NOMO-1 treated with dmso at 0.1 percent for 144 hours (cell line): ENCODE data around the gene KRT81.

ENCODE experiments used
- DNase-seq: peaks from one replicate; lab custom pipeline; 2025; ENCODE audit not compliant: unreplicated experiment; lab: John Stamatoyannopoulos, UW

Gene KRT81

DNA sequence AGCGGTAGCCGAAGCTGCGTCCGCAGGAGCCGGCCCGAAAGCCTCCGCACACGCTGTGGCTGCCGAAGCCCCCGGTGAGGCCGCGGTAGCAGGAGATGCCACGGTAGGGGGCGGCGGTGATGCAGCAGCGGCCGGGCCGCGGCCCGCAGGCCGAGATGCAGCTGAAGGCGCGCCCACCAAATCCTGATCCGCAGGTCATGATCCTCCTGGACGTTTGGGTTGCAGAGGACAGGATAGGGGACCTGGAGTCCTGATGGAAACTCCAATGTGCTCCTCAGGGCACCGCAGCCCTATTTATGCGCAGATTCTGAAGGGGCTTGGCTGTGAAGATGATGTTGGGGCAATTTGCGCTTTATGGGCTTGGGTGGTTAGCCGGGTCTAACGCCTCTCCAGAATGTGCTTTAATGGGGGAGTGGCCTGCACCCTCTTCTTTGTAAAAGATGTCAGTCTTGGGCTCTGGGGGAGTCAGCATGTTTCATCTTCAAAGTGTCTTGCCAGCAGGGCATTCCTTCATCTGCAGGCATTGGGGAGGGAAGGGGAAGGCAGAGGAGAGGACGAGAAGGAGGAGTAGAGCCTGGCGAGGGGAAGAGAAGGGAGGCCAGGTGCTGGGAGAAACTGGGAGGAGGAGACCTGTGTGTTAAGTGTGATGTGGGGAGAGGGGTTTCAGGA lies at the start of gene KRT81:
Gene KRT81 (minus strand): TSS at position 268 of the 669 bp plus-strand sequence. CDS start 69 bp downstream, at position 199.
- DNase-seq, result no peak

DNA sequence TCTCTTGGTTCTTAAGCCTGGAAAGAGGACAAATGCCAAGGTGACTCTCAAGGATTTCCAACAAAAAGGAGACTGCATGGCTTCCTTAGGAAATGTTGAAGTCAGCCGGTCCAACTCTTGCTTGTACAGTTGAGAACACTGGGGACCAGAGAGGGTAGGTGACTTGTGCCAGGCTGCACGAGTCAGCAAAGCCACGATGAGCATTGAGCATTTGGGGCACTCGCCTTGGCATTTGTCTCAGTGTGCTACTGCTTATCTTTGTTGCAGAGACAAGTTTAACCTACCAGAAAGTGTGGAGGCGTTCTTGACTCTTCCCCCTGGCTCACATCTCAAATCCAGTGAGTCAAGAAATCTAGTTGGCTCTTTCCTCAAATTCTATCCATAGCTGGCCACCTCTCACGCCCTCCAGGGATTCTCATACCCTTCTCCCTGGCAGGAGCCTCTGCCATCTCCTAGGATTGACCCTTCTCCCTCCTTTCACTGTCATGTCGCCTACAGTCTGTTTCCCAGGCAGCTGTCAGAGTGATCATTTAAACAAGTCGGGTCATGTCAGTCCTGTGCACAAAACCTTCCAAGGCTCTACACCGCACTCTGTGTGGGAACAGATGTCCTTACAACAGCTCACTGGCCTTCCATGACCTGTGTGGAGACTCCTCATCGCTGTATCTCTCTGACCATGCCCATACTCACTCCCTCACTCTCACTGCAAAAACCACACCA lies 47.1 kb upstream of the KRT81 start:
- DNase-seq, result no peak

DNA sequence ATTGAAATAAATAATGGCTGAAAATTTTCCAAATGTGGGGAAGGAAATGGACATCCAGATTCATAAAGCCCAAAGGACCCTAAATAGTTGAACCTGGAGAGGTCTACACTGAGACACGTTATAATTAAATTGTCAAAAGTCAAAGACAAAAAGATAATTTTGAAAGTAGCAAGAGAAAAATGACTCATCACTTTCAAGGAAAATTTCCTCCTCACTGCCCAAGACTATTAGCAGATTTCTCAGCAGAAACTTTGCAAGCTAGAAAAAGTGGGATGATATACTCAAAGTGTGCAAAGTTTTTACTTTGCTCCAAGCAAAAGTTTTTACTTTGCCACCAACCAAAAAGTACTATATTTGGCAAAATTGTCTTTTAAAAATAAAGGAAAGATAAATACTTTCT lies 45.7 kb upstream of the KRT81 start:
- DNase-seq, result no peak

DNA sequence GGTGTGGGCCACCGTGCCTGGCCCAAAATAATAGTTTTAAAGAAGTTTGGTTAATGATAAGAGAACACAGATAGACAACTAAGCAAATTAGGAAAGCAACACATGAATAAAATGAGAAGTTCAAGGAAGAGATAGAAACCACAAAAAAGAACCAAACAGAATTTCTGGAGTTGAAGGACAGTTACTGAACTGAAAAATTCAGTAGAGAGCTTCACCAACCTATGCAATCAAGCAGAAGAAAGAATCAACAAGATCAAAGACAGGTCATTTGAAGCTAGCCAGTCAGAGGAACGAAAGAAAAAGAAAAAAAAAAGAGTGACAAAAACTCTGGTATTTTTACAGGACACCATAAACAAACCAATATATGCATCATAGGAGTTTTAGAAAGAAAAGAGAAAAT lies 45.3 kb upstream of the KRT81 start:
- DNase-seq, result no peak

DNA sequence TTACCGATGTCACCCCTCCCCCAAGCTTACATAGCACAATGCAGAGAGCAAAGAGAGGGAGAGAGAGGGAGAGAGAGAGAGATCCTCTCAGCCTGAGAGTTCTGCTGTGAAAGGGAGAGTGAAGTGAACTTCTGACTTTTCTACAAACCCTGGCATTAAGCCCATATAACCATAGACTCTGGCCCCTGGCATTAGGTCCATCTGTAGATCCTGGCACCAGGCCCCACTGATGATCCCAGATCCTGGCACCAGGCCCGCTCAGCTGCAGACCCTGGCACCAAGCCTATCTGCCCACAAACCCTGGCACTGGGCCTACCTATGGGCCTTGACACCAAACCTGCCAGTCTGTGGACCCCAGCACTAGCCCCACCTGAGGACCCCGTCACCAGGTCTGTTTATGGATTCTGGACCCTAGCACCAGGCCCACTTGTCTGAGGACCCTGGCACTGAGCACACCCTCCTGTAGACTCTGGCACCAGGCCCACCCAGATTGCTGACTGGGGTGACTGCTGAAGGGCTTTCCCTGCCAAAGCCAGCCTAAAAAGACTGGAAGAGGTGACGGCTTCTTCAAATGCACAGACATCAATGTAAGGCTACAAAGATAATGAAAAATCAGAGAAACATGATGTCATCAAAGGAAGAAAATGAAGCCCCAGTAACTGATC lies 44.4 kb upstream of the KRT81 start:
- DNase-seq, result no peak

DNA sequence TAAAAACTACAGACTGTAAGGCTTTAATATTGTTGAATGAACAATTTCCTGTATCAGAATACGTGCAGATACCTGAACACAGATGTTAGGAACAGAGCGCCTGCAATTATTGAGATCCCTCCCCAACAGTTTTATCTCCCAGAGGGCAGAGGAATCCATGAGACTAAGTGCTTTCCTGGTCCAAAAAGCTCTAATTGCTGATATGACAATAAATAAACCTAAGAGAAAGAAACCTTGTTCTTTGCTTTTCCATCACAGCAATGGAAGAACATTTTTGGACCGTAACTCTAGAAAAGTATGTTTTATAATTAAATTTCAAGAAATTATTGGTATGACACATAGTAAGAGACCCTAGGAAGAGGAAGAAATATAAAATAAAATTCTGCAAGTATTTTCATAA lies 42.9 kb upstream of the KRT81 start:
- no peak for DNase-seq

DNA sequence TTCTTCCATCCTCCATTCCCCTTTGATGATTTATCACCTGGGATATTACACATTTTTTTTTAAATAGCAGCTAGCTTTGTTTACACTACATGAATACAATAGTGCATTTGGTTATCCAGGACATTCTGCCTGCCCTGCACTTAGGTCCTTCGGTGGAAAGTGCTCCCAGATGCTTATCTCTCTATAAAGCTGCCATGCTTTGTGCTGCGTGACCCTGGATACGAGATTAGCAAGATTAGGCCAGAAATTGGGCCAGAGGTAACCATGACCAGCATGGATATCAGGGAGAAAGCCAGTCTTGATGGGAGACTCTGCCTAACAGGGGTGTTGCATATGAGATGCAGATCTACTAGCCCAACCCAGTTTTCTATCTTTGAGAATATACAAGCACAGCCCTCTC lies 42.0 kb upstream of the KRT81 start:
- DNase-seq, result no peak

DNA sequence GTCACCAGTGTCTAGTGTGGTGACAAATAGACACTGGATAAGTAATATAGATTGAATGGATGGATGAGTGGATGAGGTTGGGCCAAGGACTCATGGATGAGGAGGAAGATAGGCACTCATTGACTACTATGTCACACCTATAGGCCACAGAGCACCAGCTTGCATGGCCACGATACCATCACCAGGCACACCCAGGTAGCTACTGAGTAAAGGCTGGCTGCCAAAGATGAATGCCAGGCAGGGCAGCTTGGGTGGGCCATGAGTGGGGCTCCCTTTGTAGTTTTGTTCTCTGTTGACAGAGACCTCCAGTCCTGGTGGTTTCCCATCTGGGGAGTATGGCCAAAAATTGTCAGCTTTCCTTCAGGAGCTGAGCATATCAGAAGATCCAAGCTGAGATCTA lies 41.0 kb upstream of the KRT81 start:
- no peak for DNase-seq

DNA sequence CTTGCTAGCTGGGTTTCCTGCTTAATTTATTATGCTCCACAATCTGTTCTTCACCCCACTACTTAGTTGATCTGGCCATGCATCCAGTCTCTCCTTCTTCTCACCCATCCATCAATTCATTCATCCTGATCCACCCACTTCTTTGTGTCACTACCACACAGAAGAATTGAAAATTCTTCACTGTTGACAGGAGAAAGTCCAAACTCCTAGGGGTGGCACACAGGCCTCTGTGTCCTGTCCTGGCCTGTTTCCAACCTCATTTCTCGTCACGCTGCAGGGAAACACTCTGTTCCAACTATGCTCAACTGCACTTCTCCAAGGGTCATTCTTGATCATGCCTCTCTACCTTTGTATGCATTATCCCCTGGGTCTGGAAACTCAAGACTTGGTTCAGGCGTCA lies 40.5 kb upstream of the KRT81 start:
- DNase-seq, result no peak

DNA sequence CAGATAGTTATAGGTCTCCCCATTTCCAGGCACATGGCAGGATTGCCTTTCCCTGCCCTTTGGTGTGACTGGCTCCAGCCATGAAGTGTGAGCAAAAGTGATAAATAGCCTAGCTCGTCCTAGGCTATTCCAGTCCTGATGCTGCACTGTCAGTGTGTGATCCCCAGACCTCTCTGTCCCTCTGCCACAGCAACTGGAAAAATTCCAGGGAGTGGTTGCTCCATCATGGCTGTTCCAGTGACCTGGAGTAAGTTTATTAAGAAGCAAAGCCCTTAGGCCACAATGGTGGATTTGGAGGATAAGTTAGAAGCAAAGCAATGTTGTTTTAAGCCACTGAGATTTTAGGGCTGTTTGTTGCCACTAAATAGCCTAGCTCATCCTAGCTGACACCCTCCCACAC lies 39.7 kb upstream of the KRT81 start:
- DNase-seq, result no peak

DNA sequence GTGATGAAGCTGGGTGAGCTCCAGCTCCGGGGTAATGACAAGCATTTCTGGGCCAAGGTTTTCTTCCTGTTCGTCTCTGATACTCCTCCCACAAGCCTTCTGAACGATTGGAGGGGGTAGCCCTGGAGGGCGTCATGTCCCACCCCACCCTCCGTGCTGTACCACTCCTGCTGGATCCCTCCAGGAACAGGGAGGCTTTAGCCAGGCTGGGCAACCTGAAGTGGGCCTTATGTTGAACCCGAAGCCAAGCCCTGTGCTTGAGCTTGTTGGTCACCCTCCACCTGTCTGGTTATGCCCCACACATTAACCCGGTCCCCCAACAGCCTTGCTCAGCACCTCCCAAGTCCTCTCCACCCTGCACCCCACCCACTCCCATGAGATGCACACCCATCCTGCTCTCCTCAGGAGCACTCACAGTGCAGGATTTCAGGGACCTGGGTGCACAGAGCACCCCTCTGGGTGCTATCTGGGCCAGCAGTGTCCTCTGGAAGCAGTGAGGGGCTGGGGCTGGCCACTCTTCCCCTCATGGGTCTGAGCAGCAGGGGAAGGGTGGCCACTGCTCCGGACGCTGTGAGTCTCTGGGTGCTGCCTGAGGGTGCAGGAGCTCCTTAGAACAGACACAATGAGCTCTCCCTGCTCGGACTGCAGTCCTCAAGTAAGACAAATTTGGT lies 36.6 kb upstream of the KRT81 start:
- no peak for DNase-seq

DNA sequence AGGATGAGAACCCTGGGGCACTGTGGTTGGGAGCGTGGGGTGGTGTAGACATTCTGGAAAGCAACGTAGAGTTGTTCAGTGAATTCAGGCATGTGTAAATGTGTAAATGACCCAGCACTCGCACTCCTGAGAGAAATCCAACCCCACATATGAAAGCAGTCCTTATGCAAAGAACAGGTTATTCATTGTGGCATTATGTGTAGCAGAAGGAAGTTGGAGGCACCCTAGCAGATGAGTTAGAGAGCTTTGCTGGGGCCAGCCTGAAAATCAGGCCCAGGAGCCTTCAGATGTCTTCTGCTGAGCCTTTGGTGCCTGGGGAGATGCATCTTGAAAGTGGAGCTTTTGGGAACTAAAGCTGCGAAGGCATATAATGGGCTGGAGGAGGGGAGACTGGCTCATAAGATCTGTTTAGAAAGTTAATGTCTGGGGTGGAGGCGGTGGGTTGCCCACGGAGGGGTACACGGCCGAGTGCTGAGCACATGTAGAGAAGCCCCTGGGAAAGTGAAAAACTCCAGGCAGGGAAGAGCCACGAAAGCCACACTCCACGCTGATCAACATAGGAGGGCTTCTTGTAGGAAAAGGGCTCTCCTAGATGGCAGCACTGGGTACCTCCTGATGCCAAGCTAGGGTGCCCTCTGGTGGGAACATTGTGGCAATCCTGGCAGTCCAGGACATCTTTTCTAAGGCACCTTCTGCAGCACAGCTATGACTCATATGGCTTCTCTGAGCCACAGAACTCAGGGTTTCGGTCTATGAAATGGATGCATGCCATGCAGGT lies 35.9 kb upstream of the KRT81 start:
- peak; percentile 65 for DNase-seq

DNA sequence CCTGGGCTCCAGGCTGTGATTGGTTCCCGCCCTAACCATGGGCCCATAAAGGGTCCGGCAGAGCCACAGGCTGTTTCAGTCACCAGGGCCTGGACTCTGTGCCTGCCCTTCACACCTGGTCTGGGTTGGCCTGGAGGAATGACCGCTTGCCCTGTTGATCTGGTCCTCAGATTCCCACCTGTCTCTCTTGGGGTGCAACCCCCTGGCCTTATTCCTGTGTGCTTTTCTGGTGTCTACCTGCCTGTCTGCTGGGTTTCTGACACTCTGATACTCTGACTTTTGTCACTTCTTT lies 32.8 kb upstream of the KRT81 start:
- DNase-seq, result no peak

DNA sequence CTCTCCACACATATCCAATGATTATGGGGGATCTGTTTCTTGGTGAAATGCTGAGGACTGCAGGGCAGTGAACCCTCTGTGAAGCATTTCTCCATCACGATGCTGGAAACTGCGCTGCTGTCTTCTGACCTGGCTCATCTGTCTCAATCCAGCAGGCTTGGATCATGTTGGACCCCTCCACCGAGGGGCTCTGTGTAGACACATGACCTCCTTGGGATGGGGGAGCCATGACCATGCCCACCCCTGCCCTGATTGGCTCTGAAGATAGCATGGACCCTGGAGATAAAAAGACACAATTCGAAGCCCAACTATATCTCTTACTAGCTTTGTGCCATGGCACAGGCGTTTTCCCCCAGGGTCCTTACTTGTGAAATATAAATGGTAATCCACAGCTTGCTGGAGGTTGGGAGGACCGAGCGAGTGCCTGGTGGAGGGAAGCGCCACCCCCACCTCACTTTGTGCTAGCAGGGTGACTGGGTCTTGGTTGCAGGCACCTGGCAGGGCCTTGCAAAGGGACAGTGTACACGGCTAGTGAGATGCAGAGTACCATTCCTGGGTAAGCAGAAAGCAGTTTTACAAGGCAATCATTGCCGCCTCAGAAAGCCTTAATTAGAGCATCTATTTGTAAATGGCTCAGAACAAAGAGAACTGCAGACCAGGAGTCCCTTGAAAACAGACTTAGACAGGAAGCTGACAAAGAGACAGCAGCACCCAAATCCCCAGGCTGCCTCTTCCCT lies 32.2 kb upstream of the KRT81 start:
- no peak for DNase-seq

DNA sequence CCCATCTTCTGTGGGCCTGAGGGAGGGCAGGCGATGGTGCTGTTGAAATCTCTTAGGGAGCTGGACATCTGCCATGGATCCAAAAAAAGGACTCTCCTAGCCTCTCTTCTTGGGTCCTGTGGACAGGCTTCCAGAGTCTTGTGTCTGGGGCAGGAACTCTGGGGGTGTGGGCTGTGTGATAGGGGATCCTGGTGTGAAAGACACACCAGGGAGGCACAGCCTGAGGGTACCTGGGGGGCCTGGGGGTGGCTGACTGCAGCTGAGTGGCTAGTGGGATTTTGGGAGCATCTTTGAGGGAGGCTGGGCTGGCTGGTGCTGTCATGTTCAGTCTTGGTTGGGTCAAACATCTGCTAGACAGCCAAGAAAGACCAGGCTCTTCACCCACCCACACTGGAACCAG lies 31.7 kb upstream of the KRT81 start:
- DNase-seq, result no peak

DNA sequence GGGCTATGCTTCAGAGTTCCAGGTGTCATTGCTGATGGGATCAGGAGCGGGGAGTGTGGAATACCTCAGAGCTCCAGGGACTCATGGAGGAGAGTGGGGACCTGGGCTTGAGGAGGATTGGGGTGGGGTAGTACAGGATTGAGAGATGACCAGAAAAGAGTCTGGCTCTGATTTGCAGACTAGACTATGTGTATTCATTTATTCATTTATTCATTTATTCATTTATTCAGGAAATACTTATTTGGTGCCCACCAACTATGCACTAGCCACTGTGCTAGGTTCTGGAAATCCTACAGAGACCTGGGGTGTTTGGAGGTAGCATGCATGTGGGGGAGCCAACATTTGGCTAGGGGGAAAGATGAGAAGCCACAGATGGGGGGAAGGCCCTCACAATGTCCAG lies 30.7 kb upstream of the KRT81 start:
- no peak for DNase-seq

DNA sequence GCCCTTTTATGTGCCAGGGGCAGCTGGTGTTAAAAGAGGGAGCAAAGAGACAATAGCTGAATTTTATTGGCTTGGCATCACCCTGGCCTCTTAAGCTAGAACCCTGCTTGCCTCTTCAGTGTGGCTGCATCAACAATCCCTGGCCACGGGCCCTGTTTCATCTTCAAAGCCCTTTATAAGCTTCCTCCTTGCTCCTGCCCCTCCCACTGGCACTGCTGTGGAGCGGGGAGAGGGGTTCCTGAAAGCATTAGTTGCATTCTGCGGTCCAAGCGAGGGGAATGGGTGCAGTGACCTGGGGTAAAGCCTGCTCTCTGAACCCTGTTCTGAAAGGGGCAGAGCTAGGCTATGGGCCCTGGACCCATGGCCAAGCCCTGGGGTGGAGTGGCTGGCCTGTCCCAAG lies 30.1 kb upstream of the KRT81 start:
- DNase-seq, result no peak

DNA sequence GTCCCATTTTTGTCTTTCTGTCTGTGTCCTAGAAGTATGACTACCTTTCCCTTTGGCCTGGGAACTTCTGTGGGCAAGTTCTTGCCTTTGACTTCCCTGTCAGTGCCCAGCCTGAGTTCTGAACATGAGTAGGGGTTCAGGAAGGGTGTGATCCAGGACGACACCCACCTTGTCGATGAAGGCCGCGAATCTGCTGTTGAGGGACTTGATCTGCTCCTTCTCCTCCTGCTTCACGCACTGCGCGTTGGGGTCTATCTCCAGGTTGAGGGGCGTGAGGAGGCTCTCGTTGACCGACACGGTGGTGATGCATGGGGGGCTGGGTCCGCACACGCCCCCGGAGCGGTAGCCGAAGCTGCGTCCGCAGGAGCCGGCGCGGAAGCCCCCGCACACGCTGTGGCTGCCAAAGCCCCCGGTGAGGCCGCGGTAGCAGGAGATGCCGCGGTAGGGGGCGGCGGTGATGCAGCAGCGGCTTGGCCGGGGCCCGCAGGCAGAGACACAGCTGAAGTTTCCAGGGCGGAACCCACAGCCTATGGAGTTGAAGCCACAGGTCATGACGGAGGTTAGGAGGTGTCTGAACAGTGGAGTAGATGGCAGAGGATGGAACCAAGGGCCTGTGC lies 29.6 kb upstream of the KRT81 start, which contains the start of gene KRT83:
Gene KRT83 (minus strand): TSS at position 615 of the 617 bp plus-strand sequence. CDS start 63 bp downstream, at position 552.
- no peak for DNase-seq

DNA sequence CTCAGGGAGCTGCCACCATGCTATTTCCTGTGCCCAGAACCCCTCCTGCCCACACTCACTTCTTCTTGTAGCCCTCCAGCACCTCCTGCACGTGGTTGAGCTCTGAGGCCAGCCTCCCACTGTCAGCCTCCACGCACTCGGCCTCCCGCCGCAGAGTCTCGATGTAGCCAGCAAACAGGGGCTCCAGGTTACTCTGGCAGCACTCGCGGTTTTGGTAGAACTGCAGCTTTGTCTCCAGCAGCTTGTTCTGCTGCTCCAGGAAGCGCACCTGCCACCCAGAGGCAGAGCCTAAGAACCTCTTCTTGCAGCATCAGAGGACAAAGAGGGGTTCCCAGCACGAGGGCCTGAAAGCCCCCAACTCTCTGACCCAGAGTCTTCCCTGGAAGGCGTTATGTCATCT lies 27.8 kb upstream of the KRT81 start:
- DNase-seq, result no peak
